GM21360 (cell line): Measurements from ENCODE around the gene SLC25A51.

Experiments
- ATAC-seq: cut with Tn5 transposase; IDR thresholded peaks from one replicate; pipeline ENCODE4 v1.9.1; 2021; ENCODE audit warnings: mild to moderate bottlenecking, moderate library complexity; ENCODE audit not compliant: unreplicated experiment

SLC25A51 gene

GRCh38 chr9:37856551-37856950 is 47.4 kb downstream of the SLC25A51 start:
- no peak for ATAC-seq

- no peak for ATAC-seq
Observed at GRCh38 chr9:37852222-37852621, 51.7 kb downstream of the SLC25A51 start.

DNA sequence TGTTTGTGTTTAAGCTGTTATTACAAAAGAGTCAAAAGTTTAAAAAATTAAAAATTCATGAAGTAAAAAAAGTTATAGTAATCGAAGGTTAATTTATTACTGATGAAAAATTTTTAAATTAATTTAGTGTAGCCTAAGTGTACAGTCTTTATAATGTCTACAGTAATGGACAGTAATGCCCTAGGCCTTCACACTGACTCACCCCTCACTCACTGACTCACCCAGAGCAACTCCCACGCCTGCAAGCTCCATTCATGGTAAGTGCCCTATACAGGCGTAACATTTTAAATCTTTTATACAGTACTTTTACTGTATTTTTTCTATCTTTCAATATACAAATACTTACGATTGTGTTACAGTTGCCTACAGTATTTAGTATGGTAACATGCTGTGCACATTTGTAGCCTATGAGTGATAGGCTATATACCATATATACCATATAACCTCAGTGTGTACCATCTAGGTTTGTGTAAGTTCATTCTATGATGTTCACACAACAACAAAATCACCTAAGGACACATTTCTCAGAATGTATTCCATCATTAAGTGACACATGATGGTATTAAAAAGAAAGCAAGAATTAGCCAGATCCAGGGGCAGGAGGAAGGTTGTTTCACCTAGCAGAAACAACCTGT is 63.2 kb downstream of the SLC25A51 start:
- no peak for ATAC-seq

GRCh38 chr9:37839496-37840461 is 64.1 kb downstream of the SLC25A51 start:
- ATAC-seq = no peak
